ENCODE measurements around the gene ZNF629. TPM values are rescaled to one million over a fixed set of nuclear protein-coding genes. Genes with fewer than 3 reads are reported as not detected.
A peak's percentile ranks its signal among the peaks of the same experiment; 100 is the strongest.
"Not testable (repeated sequence)": the region's sequence is repeated elsewhere in the genome, so short reads cannot be mapped to it uniquely, and the experiment has no call there.

Gene ZNF629
- total RNA-seq, 4 donors from 2014 or later = 5.0 to 11.4 (median 6.2) TPM

- Histone ChIP-seq H3K36me3 (no peaks in the 10 kb centered on the region), H3K4me3 (no peak overlapping the region), H3K27ac (peak overlapping the region in 1 of 4 donors; percentile 48), H3K4me1 (peaks cover 0 to 24% (median 4%) of the 10 kb centered on the region in 3 donors), H3K27me3 (no peaks in the 10 kb centered on the region), H3K9me3 (no peaks in the 10 kb centered on the region)
- no peak for DNase-seq
- TF ChIP-seq CTCF (IDR thresholded peaks at IDR 0.05) (no peak), POLR2A (IDR thresholded peaks at IDR 0.05) (no peak)
- WGBS, 2 donors = 77 to 92% methylated on average over 9 to 17 of the region's 17 CpGs
- intact Hi-C loops (cut with DNase I) = no loop called here
These were observed 34.9 kb upstream of the ZNF629 start for GRCh38 chr16:30821891-30822290.

GRCh38 chr16:30821441-30821840, 34.4 kb upstream of the ZNF629 start:
- Histone ChIP-seq H3K27ac (peak overlapping the region in 2 of 4 donors; percentile 27 to 48), H3K4me1 (peaks cover 0 to 24% (median 4%) of the 10 kb centered on the region in 3 donors)
- H3K36me3 ChIP-seq; H3K4me3 ChIP-seq; DNase-seq; intact Hi-C loops (cut with DNase I); H3K27me3 ChIP-seq; H3K9me3 ChIP-seq: not testable (repeated sequence)
- WGBS, 2 donors = 55 to 72% methylated on average over 9 of the region's 9 CpGs

- H3K27me3 ChIP-seq = no peaks in the 10 kb centered on the region
- H3K36me3 ChIP-seq = no peaks in the 10 kb centered on the region
- DNase-seq = no peak
- WGBS, 2 donors = 66 to 84% methylated on average over 10 to 11 of the region's 34 CpGs
- no peaks in the 10 kb centered on the region for H3K9me3 ChIP-seq
- H3K27ac ChIP-seq = peak overlapping the region in 2 of 4 donors; percentile 27 to 48
- no peak overlapping the region for H3K4me3 ChIP-seq
- TF ChIP-seq POLR2A (IDR thresholded peaks at IDR 0.05) = no peak
- TF ChIP-seq CTCF (IDR thresholded peaks at IDR 0.05) = no peak
- H3K4me1 ChIP-seq = peaks cover 0 to 24% (median 4%) of the 10 kb centered on the region in 3 donors
- intact Hi-C loops (cut with DNase I) = no loop called here
These were observed 34.0 kb upstream of the ZNF629 start for GRCh38 chr16:30820952-30821421.

- TF ChIP-seq POLR2A (IDR thresholded peaks at IDR 0.05) (no peak), CTCF (IDR thresholded peaks at IDR 0.05) (no peak)
- Histone ChIP-seq H3K4me1 (peaks cover 3 to 18% (median 6%) of the 10 kb centered on the region in 3 donors), H3K4me3 (no peak overlapping the region), H3K36me3 (no peaks in the 10 kb centered on the region), H3K27me3 (no peaks in the 10 kb centered on the region), H3K27ac (no peak overlapping the region), H3K9me3 (no peaks in the 10 kb centered on the region)
- no peak for DNase-seq
- intact Hi-C loops (cut with DNase I) = no loop called here
- 34 to 56% methylated on average over 2 of the region's 2 CpGs for WGBS, 2 donors
These were observed 29.8 kb upstream of the ZNF629 start for GRCh38 chr16:30816769-30817168.

- no peak for DNase-seq
- Histone ChIP-seq H3K4me1 (peaks cover 3 to 16% (median 6%) of the 10 kb centered on the region in 3 donors), H3K9me3 (no peaks in the 10 kb centered on the region), H3K36me3 (no peaks in the 10 kb centered on the region), H3K4me3 (peak overlapping the region; percentile 43 to 67 (median 50)), H3K27me3 (no peaks in the 10 kb centered on the region), H3K27ac (peak overlapping the region; percentile 88 to 91 (median 89))
- TF ChIP-seq CTCF (IDR thresholded peaks at IDR 0.05) (no peak), POLR2A (IDR thresholded peaks at IDR 0.05) (no peak)
- intact Hi-C loops (cut with DNase I) = no loop called here
- 75 to 79% methylated on average over 3 of the region's 3 CpGs for WGBS, 2 donors
These were observed 26.8 kb upstream of the ZNF629 start for GRCh38 chr16:30813821-30814189.

- H3K27me3 ChIP-seq; intact Hi-C loops (cut with DNase I); DNase-seq; H3K27ac ChIP-seq; H3K36me3 ChIP-seq; H3K9me3 ChIP-seq; H3K4me3 ChIP-seq: not testable (repeated sequence)
- peaks cover 6 to 38% (median 22%) of the 10 kb centered on the region in 3 donors for H3K4me1 ChIP-seq
- WGBS, 2 donors = 83 to 92% methylated on average over 4 of the region's 5 CpGs
These were observed 22.7 kb upstream of the ZNF629 start for GRCh38 chr16:30809675-30810074.

- H3K27ac ChIP-seq; H3K9me3 ChIP-seq; DNase-seq; H3K27me3 ChIP-seq; intact Hi-C loops (cut with DNase I); H3K4me3 ChIP-seq; H3K36me3 ChIP-seq: not testable (repeated sequence)
- whole genome bisulfite sequencing, 2 donors = 46 to 62% methylated on average over 5 of the region's 5 CpGs
- H3K4me1 ChIP-seq = peaks cover 5 to 35% (median 21%) of the 10 kb centered on the region in 3 donors
These were observed 22.0 kb upstream of the ZNF629 start for GRCh38 chr16:30808890-30809426.
